HepG2 (cell line): ENCODE results near the gene SLC29A1. TPM values are rescaled to one million over a fixed set of nuclear protein-coding genes. Genes with fewer than 3 reads are reported as not detected.

Experiments used
- CCAR2 ChIP-seq: fragments of 200-400 bp; formaldehyde crosslinking; optimal IDR thresholded peaks from 2 replicates; pipeline ENCODE3; 2018; ENCODE audit warnings: low read depth, mild to moderate bottlenecking, low read length, moderate library complexity
- DPF2 ChIP-seq: sonication (generic); formaldehyde crosslinking; IDR thresholded peaks from 2 replicates; pipeline ENCODE4 v1.4.0; 2020; ENCODE audit warnings: mild to moderate bottlenecking, low read depth, missing genetic modification reagents, borderline replicate concordance
- EED ChIP-seq: sonication (generic); formaldehyde crosslinking; IDR thresholded peaks from 2 replicates; pipeline ENCODE4 v1.5.0; 2020; ENCODE audit warnings: mild to moderate bottlenecking, missing genetic modification reagents
- FOXJ3 ChIP-seq: sonication (generic); formaldehyde crosslinking; IDR thresholded peaks from 2 replicates; pipeline ENCODE4 v1.4.0; 2020; ENCODE audit warnings: missing genetic modification reagents, mild to moderate bottlenecking, borderline replicate concordance
- KDM6A ChIP-seq: IDR thresholded peaks from 2 replicates; pipeline ENCODE4 v1.6.1; 2016; ENCODE audit warnings: low read depth
- KLF15 ChIP-seq: sonication (generic); formaldehyde crosslinking; IDR thresholded peaks from 2 replicates; pipeline ENCODE4 v1.8.1; 2023; ENCODE audit warnings: borderline replicate concordance, mild to moderate bottlenecking, inconsistent platforms, missing genetic modification reagents, mixed read lengths
- MXI1 ChIP-seq: IDR thresholded peaks from 3 replicates; pipeline ENCODE4 v1.6.1; 2012; ENCODE audit warnings: low read depth, low read length, inconsistent platforms, borderline replicate concordance
- NR1H2 ChIP-seq: sonication (generic); formaldehyde crosslinking; IDR thresholded peaks from 2 replicates; pipeline ENCODE4 v1.8.1; 2022; ENCODE audit warnings: low read depth, missing genetic modification reagents, borderline replicate concordance
- NR2F6 ChIP-seq, 2 experiments: IDR thresholded peaks; 2 replicates each; pipeline ENCODE4 v1.6.1; 2016; ENCODE audit warnings: antibody characterized with exemption in 1 of 2, mild to moderate bottlenecking in 1 of 2
- PAX8 ChIP-seq: sonication (generic); formaldehyde crosslinking; IDR thresholded peaks from 2 replicates; pipeline ENCODE4 v1.8.0; 2022; ENCODE audit warnings: mild to moderate bottlenecking, missing genetic modification reagents, borderline replicate concordance
- PTBP1 ChIP-seq: fragments of 200-400 bp; formaldehyde crosslinking; IDR thresholded peaks from 2 replicates; pipeline ENCODE4 v1.6.1; 2018; ENCODE audit warnings: low read length, low read depth; ENCODE audit not compliant: poor library complexity, severe bottlenecking
- SP5 ChIP-seq: IDR thresholded peaks from 2 replicates; pipeline ENCODE4 v1.6.1; 2016; ENCODE audit warnings: low read depth, borderline replicate concordance
- TEAD2 ChIP-seq: sonication (generic); formaldehyde crosslinking; IDR thresholded peaks from 2 replicates; pipeline ENCODE4 v1.9.0; 2021; ENCODE audit warnings: missing genetic modification reagents
- ZFP82 ChIP-seq: sonication (generic); formaldehyde crosslinking; IDR thresholded peaks from 2 replicates; pipeline ENCODE4 v1.5.1; 2020; ENCODE audit warnings: mild to moderate bottlenecking, missing genetic modification reagents, borderline replicate concordance
- ZKSCAN8 ChIP-seq: IDR thresholded peaks from 2 replicates; pipeline ENCODE4 v1.6.1; 2016; ENCODE audit warnings: borderline replicate concordance, missing genetic modification reagents, missing compliant biosample characterization
- ZNF224 ChIP-seq: sonication (generic); formaldehyde crosslinking; IDR thresholded peaks from 2 replicates; pipeline ENCODE4 v1.5.0; 2020; ENCODE audit warnings: mild to moderate bottlenecking, missing genetic modification reagents
- ZNF501 ChIP-seq: sonication (generic); formaldehyde crosslinking; IDR thresholded peaks from 2 replicates; pipeline ENCODE4 v1.5.1; 2020; ENCODE audit warnings: mild to moderate bottlenecking, moderate library complexity, missing genetic modification reagents
- ZNF546 ChIP-seq: sonication (generic); formaldehyde crosslinking; conservative IDR thresholded peaks from 2 replicates; pipeline ENCODE4 v1.8.1; 2023; ENCODE audit warnings: mild to moderate bottlenecking, missing genetic modification reagents
- ZNF768 ChIP-seq: sonication (generic); formaldehyde crosslinking; IDR thresholded peaks from 2 replicates; pipeline ENCODE4 v1.4.0; 2020; ENCODE audit warnings: missing genetic modification reagents
- polyA plus RNA-seq, 8 experiments: library from polyadenylated mRNA; depleted of rRNA in 3 of 8; stranded (reverse) in 7 of 8; unstranded in 1 of 8; fragments of >200 nt; fragmentation: Illumina TruSeq in 4 of 8; extraction: Trizol in 4 of 8; gene quantifications; 2 replicates each; pipeline versions ENCODE4 v1.2.1 to v1.2.3, GENCODE V29; 2011 to 2016; ENCODE audit warnings: low read depth in 4 of 8, missing spikeins in 1 of 8, mixed read lengths in 1 of 8; ENCODE audit not compliant: insufficient read depth in 1 of 8
- total RNA-seq, 5 experiments: library from RNA; depleted of rRNA; stranded (reverse); fragments of >200 nt; fragmentation: Illumina TruSeq; extraction: Trizol; gene quantifications; 2 replicates each; pipeline ENCODE4 v1.2.3, GENCODE V29; 2016; ENCODE audit warnings: low read depth in 1 of 5
- TF ChIP-seq, protein P1 (sequence below), 2 experiments: sonication (generic) in 1 of 2; formaldehyde crosslinking in 1 of 2; IDR thresholded peaks; 2 replicates each; pipeline versions ENCODE4 v1.4.0 to v1.6.1; 2018 to 2020; ENCODE audit warnings: missing genetic modification reagents in 2 of 2, borderline replicate concordance in 1 of 2, low read depth in 1 of 2, mild to moderate bottlenecking in 1 of 2, missing biosample characterization in 1 of 2
- TF ChIP-seq, protein P2 (sequence below): sonication (generic); formaldehyde crosslinking; IDR thresholded peaks from 2 replicates; pipeline ENCODE4 v1.4.0; 2020; ENCODE audit warnings: missing genetic modification reagents
- TF ChIP-seq, protein P3 (sequence below): sonication (generic); formaldehyde crosslinking; IDR thresholded peaks from 2 replicates; pipeline ENCODE4 v1.4.0; 2020; ENCODE audit warnings: missing genetic modification reagents
- TF ChIP-seq, protein P4 (sequence below): IDR thresholded peaks from 2 replicates; pipeline ENCODE4 v1.6.1; 2016; ENCODE audit warnings: mild to moderate bottlenecking

The SLC29A1 gene
- total and polyA plus RNA-seq, 2 of the 13 experiments (the other 11 are each of a cell fraction or from before 2014, with no cell fraction given) = 43.2 to 106 TPM

DNA sequence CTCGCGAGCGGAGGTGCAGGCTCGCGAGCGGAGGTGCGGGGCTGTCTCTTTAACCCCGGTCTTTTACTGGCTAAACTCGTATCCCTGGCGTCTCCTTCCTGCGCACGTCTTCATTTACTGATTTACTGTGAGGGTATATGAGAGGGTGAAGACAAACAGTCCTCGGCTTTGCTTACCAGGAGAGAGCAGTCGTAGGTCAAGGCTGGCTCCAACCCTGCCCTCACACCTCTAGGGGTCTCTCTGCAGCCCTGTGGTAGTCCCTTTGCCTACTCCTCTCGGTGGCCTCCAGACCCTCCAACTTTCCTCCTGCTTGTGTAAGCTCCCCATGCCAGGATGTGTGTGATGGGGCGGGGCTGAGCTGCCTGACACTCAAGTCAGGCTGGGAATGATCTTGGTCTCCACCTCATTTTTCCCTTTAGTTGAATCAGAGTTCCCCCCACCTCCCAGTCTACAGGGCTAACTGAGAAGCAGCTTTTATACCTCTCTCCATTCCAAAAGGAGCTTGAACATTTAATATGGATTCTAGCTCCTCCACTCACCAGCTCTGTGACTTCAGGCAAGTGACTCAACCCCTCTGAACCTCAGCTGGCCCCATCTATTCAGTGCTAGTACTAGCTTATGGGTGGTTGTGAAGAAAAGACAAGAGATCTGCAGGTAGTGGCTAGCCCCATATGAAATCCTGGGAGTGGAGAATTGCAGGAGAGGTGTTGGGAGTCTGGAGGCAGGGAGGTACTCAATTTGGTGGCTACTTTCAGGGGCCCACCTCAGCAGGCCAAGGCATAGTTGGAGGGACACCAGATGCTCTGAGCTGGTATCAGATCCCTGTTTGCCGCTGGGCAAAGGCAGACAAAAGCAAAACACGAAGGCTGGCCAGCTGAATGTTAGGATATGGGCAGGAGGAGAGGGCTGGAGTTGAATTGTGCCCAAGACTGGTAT is 902 bp downstream of the SLC29A1 start (continued):
- TF ChIP-seq, protein P1, sequence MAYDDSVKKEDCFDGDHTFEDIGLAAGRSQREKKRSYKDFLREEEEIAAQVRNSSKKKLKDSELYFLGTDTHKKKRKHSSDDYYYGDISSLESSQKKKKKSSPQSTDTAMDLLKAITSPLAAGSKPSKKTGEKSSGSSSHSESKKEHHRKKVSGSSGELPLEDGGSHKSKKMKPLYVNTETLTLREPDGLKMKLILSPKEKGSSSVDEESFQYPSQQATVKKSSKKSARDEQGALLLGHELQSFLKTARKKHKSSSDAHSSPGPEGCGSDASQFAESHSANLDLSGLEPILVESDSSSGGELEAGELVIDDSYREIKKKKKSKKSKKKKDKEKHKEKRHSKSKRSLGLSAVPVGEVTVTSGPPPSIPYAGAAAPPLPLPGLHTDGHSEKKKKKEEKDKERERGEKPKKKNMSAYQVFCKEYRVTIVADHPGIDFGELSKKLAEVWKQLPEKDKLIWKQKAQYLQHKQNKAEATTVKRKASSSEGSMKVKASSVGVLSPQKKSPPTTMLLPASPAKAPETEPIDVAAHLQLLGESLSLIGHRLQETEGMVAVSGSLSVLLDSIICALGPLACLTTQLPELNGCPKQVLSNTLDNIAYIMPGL (CRISPR knock-in tag; IDR thresholded peaks at IDR 0.05; ENCODE audit: borderline replicate concordance in 1 of 2, low read depth in 1 of 2) = 0 out of 4 replicates have a peak, but pooled peaks of 1 of the 2 experiments have one; percentile 2
- no peak for TF ChIP-seq CCAR2
- no peak for TF ChIP-seq NR1H2
- no peak for TF ChIP-seq MXI1
- no peak for TF ChIP-seq PAX8 (CRISPR knock-in tag)
- no peak for TF ChIP-seq ZFP82 (CRISPR knock-in tag)
- TF ChIP-seq ZNF768 (CRISPR knock-in tag) = peak; percentile 91
- peak; percentile 16; the same call in 1 of the 2 replicates for TF ChIP-seq ZNF546 (CRISPR knock-in tag)
- TF ChIP-seq EED (CRISPR knock-in tag) = no peak
- TF ChIP-seq SP5 (CRISPR knock-in tag) = peak; percentile 28; the same call in 1 of the 2 replicates
- no peak for TF ChIP-seq KLF15 (CRISPR knock-in tag)
- TF ChIP-seq, protein P2, sequence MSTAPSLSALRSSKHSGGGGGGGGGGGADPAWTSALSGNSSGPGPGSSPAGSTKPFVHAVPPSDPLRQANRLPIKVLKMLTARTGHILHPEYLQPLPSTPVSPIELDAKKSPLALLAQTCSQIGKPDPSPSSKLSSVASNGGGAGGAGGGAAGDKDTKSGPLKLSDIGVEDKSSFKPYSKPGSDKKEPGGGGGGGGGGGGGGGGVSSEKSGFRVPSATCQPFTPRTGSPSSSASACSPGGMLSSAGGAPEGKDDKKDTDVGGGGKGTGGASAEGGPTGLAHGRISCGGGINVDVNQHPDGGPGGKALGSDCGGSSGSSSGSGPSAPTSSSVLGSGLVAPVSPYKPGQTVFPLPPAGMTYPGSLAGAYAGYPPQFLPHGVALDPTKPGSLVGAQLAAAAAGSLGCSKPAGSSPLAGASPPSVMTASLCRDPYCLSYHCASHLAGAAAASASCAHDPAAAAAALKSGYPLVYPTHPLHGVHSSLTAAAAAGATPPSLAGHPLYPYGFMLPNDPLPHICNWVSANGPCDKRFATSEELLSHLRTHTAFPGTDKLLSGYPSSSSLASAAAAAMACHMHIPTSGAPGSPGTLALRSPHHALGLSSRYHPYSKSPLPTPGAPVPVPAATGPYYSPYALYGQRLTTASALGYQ (CRISPR knock-in tag) = no peak
- no peak for TF ChIP-seq PTBP1
- TF ChIP-seq, protein P3, sequence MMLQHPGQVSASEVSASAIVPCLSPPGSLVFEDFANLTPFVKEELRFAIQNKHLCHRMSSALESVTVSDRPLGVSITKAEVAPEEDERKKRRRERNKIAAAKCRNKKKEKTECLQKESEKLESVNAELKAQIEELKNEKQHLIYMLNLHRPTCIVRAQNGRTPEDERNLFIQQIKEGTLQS (CRISPR knock-in tag) = no peak
- TF ChIP-seq, protein P4, sequence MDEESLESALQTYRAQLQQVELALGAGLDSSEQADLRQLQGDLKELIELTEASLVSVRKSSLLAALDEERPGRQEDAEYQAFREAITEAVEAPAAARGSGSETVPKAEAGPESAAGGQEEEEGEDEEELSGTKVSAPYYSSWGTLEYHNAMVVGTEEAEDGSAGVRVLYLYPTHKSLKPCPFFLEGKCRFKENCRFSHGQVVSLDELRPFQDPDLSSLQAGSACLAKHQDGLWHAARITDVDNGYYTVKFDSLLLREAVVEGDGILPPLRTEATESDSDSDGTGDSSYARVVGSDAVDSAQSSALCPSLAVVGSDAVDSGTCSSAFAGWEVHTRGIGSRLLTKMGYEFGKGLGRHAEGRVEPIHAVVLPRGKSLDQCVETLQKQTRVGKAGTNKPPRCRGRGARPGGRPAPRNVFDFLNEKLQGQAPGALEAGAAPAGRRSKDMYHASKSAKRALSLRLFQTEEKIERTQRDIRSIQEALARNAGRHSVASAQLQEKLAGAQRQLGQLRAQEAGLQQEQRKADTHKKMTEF (CRISPR knock-in tag) = no peak
- no peak for TF ChIP-seq ZKSCAN8 (CRISPR knock-in tag)
- TF ChIP-seq NR2F6 (IDR thresholded peaks at IDR 0.05) = no peak; the same call in 1 of the 2 replicates
- TF ChIP-seq NR2F6 (CRISPR knock-in tag; IDR thresholded peaks at IDR 0.05) = 0 out of 2 replicates have a peak, but pooled peaks have one; percentile 3
- TF ChIP-seq DPF2 (CRISPR knock-in tag) = 0 out of 2 replicates have a peak, but pooled peaks have one; percentile 11
- TF ChIP-seq ZNF501 (CRISPR knock-in tag) = no peak
- no peak for TF ChIP-seq TEAD2 (CRISPR knock-in tag)
- 0 out of 2 replicates have a peak, but pooled peaks have one; percentile 8 for TF ChIP-seq KDM6A
- TF ChIP-seq ZNF224 (CRISPR knock-in tag) = 0 out of 2 replicates have a peak, but pooled peaks have one; percentile 54
- no peak for TF ChIP-seq FOXJ3 (CRISPR knock-in tag)
